NCI-H1417 (cell line): ENCODE data around the gene KCNS1.

Experiments
- DNase-seq, 3 experiments: peaks; one replicate each; lab custom pipeline; 2025; lab: John Stamatoyannopoulos, UW

KCNS1 gene

DNA sequence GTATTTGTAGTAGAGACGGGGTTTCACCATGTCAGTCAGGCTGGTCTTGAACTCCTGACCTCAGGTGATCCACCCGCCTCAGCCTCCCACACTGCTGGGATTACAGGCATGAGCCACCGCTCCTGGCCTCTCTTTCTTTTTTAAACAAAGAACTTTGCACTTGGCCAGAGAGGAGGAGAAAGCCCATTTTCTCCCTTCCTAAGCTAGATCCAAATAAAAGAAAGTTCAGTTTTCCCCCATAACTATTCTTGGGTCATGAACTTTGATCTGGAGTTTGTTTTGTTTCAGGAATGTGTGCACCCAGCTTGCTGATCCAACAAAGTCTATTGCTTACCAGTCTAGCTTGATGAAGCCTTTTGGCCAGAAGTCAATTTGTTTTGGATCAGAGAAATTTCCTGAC, 23.4 kb downstream of the KCNS1 start:
- DNase-seq, result no peak

DNA sequence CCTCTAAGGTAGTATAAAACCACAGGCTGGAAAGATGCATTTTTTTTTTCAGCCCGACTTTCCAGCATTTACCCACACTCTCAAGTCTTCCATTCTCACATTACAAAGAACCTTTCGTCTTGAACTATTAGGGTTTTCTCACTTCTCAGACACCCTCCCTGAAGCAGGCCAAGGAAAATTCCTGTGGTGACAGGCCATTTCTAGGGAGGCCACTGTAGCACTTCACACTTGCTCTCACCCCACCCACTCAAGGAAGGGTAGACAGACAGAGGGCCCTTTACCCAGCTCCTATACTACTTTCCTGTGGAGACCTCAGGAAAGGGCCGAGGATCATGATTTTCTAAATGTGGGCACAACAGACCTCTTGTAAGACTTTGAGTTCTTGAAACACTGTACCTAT, 27.7 kb downstream of the KCNS1 start:
- no peak for DNase-seq

DNA sequence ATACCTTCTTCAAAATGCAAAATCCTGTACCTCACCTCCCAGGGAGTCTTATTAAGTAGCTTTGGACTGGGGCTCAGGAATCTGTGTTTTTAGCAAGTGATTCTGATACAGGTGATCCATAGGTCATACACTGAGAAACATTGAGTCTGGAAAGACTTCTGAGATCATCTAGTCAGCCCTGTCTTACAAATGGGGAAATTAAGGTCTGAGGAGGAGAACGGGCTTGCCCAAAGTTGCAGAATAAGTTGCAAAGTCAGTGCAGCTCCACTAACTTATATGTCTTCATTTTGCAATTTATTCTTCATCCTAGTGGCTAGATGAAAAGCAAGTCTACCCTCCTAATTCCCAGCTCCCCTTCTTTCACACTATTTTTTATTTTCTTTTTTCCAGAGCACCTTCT, 28.9 kb downstream of the KCNS1 start:
- no peak for DNase-seq

DNA sequence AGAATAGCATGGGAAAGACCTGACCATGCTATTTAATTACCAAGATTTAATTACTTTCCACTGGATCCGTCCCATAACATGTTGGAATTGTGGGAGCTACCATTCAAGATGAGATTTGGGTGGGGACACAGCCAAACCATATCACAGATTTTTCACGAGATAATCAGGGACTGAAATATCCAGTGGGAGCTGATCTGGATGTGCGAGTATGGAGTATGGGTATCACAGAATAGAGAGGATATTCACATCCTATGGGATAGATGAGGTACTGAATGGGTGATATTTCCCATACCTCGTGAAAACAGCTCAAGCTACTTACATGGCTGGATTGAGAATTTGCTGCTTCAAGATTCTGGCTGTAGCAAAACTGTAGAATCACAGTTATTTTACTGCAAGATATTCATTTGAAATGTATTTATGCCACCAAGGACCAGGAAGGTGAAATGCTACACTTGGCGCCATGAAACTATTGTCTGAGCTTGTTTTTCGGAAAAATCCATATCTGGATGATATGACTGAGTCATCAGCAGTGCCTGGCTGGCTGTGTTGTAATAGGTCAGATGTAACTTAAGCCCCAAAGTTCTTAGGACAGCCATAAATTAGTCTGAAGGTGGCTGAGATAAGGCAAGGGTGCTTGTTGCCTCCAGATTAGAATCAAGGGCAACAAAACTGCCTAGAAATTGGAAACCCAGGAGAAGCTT, 29.8 kb downstream of the KCNS1 start:
- DNase-seq, result no peak

DNA sequence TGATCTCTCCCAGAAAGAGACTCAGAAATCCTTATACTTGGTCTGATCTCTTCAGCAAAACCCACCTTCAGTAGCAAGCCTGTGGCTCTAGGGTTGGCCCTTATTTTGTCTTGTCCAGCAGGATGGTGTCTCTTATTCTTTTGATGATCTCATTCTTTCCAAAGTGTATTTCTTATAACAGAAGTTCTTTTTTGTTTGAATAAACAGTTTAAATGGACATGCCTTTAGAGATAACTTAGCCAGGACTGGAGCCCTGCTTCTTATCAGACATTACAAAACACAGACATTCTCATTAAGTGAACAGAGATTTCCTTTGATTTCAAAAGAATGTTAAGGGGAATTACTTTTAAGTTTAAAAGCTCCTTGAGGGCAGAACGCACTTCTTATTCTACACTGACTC, 31.7 kb downstream of the KCNS1 start:
- DNase-seq, result no peak

DNA sequence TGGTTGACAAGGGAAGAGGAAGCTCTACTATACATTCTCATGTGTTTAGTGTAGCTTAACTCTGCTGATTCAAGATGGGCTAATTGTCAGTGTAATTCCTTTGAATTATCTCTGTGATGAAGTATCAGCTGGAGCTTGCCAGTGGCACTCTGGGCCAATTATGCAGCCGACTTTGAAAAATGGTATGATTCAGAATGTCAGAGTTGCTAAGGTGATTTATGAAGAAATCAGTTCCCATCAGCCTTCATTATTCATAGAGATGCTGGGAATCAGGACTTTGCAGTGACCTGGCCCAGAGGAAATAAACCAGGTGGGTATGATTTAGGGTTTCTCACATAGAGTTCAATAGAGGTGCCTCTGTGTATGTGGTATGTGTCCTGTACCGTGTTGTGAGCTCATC, 33.4 kb downstream of the KCNS1 start:
- DNase-seq, result no peak

DNA sequence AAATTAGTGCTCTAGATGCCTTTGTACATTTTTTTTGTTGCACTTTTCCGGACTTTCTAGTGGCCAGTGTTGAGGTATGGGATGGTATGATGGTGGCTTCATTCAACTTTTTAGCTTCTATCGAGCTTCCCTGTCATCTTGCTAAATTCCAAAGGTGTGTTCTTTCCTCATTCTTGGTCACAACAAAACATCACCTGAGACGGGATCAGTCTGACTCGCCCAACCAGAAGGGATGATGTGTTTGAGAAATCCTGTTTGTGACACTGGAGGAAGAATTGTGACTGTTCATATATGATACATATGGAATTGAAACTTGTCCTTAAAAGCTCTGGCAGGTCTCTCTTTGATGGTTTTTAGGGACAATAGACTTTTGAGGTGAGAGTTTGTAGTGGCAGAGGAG, 33.8 kb downstream of the KCNS1 start:
- no peak for DNase-seq

DNA sequence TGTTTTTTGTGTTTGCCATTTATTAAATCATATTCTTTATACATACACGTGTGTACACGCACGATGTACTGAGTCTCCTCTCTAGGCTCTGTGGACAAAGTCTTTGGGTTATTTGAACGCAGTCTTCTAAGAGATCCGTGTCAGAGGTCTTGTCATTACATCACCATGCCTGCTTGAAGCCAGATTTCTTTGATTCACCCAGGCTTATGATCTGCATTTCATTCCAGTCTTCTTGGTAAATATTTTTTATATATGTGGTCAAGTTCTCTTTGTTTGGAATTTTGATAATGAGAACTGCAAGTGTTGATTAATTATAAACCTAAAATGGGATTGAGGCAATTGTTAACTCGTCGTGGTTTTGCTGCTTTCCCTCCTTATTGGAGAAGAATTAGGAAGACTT, 34.6 kb downstream of the KCNS1 start:
- no peak for DNase-seq

DNA sequence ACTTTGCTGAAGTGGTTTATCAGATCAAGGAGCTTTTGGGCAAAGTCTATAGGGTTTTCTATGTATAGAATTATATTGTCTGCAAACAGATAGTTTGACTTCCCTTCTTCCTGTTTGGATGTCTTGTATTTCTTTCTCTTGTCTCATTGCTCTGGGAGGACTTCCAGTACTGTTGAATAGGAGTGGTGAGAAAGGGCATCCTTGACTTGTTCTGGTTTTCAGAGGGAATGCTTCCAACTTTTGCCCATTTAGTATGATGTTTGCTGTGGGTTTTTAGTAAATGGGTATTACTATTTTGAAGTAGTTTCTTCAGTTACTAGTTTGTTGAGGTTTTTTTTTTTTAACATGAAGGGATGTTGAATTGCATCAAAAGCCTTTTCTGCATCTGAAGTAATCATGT, 36.1 kb downstream of the KCNS1 start:
- no peak for DNase-seq

DNA sequence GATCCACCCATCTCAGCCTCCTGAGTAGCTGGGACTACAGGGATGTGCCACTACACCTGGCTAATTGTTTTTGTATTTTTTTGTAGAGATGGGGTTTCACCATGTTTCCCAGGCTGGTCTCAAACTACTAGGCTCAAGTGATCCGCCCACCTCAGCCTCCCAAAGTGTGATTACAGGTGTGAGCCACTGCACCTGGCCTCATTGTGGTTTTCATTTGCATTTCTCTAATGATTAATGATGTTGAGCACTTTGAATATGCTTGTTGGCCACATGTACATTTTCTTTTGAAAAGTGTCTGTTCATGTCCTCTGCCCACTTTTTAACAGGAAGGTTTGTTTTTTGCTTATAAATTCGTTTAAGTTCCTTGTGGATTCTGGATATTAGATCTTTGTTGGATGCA, 37.8 kb downstream of the KCNS1 start:
- DNase-seq, result peak in 1 of 3 experiments; percentile 16

DNA sequence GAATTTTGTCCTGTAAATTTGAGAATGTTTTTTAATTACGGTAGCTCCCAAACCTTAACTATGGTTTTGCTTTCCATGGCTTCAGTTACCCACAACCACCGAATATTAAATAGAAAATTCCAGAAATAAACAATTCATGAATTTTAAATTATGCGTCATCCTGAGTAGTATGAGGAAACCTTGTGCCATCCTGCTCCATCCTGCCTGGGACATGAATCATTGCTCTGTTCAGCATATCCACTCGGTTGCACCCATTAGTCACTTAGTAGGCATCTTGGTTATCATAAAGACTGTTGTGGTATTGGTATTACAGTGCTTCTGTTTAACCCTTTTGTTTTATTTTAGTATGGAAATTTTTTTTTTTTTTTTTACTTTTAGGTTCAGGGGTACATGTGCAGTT, 39.7 kb downstream of the KCNS1 start:
- DNase-seq, result no peak

DNA sequence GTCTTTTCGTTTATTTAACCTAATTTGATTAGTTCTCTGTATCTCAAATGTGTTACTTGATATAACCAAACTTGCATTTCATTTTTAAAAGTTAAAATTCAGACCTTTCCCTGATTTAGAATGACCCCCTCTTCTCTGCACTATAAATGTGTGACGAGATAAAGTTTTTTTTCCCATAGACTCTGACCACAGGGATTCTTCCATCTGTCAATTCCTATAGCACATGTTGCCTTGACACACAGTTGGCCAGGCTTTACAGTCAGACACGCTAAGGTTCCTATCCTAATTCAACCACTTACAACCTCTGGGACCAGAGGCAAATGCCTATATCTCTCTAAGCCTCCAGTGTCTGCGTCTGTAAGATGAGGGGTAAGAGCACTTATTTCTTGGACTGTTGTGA, 40.6 kb downstream of the KCNS1 start:
- DNase-seq, result no peak

DNA sequence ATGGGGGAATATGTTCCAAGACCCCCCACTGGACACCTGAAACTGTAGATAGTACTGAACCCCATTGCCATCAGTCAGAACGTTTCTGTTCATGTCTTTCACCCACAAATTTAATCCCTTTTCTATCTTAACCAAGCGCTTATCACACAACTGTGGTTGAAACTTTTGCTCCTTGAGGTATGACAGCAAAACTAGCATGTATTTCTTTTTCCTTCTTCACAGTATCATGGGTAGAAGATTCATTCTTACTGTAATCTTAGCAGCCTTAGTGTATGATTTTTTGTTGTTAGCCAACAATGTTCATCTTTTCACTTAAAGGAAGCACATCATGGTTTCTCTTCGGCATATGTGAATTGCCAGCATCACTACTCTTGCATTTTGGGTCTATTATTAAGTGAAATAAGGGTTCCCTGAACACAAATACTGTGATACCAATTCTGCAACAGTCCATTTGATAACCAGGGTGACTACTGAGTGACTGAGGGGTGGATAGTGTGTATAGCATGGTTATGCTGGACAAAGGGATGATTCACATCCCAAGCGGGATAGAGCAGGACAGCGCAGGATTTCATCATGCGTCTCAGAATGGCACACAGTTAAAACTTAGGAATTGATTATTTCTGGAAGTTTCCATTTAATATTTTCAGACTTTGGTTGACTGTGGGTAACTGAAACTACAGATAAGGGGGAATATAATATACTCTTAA, 41.8 kb downstream of the KCNS1 start:
- DNase-seq, result no peak

DNA sequence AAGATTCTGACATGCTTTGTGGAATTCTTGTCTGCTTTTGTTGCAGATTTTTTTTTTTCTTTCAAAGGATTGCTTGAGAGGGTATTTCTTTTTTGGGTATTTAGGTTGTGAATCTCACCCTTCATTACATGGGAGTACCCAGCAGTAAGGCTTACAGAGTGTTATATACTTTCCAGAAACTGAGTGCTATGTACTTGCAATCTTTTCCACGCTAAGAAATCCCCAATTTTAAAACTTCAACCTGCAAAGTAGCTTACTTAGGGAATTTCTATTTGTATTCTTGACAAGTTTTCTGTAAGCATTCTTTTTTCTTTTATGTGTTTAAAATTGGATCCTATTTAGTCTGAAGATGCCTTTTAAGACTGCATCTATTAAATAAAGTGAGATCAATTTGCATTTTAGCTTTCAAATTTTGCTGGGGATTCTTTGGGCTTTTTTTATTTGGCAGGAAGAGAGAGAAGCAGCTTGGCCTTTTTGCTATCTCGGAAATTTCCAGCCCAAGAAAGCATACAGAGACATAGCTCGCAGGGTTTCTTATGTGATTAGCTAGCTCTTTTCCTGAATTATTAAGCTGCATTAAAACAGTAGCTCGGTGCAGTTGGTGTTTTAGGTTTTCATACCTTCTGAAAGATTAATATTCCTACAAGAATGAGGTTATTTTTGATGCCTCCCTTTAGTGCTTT, 42.6 kb downstream of the KCNS1 start:
- DNase-seq, result no peak

DNA sequence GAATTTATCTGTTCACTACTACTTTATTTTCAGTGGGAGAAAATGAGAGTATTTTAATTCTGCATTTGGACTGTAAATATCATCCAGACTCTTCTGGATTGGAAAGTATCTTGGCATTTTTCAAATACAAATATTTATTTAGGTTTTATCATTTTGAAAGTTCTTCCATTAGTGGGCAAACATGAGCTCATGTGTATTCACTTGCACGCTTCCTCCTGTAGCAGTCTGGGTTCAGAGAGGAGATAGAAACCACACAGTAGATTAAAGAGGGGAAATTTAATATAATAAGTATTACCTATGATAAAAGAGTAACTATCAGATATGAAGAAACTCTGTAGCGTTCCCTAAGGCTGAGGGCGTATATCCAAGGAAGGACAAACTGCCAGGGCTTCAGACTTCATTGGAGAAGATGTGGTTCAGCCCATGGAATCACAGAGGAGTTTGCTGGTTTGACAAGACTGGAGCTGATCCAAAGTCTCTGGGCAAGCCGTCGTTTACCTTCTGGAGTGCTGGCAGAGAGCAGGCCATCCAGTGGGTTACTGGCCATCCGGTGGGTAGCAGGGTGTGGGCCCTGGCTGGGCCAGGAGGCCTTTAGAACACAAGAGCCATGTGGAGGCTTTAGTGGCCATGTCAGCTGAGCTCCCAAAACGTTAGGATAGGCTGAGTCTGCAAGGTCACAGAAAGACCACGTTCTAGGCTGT, 44.3 kb downstream of the KCNS1 start:
- DNase-seq, result no peak

DNA sequence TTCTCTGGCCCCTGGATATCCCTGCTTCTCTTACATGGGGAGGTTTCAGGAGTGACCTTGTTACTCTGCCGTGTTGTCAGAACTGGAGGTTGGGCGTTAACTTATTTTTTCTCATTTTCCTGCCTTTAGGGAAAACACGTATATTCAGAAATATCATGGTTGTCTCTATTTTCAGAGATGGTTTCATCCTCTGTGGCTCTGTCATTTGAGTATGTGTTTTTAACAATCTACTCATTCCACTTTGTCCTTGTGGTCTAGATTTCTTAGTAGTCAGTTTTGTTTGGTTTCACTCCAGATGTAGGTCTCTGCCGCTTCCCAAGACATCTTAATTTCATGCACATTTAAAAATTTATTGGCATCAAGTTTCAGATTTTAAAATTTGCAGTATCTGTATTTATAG, 45.9 kb downstream of the KCNS1 start:
- DNase-seq, result no peak

DNA sequence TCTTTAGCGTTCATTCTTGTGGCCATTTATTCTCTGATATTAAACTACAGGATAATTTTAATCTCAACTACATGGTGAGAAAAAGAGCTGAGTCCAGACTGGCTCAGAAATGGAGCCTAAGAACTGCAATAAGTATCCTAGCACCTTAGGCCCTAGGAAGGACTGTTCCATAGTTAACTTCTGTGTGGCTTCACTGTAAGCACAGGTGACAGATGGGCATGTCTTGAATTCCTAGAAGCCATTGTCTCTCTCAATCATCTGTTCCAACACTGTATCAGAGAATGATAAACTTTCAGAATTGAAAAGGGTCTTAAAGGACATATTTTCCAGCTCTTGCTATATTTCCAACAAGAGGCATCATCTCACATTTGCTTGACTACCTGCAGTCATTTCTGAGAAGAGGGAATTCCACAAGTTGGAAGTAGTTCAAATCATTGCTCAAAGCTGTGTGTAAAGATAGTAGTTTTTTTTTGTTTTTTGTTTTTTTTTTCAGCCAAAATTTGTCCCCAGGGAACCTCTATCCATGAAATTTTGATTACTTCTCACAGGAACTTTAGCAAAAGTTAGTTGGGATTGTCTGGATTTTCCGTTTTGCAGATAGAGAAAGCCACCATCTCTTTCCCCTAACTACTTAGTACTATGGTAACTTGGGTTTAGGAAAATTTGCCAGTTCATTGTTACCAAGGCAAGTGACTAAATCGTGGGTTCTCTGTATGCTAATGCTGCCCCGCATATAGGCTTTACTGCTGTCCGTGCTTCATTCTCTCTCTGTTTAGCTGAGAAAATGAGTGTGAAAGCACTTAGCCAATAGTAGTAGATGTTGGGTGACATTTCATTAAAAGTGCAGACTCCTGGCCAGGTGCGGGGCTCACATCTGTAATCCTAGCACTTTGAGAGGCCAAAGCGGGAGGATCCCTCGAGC, 47.2 kb downstream of the KCNS1 start:
- no peak for DNase-seq

DNA sequence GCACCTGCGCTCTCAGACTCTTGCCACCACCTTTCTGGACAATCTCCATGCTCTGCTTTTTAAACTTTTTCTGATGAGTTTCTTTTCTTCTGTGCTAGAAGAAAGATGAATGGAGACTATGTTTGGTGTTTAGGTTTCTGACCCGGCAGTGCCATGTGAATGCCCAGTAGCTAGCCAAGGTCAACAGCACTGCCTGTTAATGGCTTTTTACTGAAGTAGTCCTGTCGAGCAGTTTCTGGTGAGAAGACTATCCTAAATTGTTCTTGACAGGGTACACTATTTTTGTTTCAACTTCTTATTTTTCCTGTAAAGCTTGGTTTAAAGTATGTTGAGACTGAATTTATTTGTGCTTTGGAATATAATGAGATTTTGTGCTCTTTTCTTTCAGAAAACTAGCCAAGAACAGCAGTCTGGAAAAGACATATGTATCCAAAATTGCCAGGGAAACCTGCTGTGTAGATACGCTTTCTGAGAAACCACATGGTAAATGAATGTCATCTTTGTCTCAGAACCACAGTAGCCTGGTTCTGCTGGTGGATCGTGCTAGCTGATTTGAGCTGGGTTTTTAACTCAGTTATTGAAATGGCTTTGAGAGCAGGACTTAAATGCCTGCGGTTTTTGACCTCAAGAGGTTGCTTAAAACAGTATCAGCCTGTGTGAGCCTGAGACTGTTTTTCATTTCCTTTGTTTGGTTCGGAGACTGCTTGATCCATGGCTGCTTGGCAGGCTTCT, 48.1 kb downstream of the KCNS1 start:
- DNase-seq, result peak in 1 of 3 experiments; percentile 58

DNA sequence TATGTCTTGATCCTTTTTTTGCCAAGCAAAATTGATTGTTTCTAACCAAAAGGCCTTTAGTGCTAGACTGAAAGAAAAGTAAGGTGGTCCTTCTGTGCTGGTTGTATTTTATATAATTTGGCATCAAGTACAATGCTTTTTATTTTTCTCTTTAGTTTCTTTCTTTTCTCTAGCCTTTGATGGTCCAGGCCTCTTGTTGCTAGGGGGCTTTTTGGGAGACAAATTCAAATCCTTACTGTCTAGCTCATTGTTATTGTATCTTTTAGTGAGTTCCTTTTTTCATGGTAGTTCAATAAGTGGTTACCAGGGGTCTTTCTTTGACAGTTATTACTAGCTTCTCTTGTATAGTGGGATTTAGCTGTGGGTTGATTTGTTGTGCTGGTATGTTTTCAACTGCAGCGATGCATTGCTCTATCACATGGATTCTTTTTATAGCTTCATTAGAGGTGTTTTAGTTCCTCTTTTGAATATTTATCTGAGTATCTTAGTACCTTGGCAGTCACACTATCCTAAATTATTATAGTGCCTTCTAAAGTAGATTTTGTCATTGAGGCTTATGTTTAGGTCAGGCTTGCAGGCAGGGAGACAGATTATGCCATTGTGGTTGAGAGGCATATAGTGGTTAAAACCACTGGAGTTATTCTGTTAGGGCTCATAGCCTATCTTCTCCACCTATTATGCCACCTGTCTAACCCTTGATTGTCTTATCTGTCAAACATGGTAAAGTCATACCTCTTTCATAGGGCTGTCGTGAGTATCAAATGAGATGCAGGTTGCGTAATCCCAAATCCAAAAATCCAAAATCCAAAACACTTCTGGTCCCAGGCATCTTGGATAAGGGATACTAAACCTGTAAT, 49.5 kb downstream of the KCNS1 start:
- no peak for DNase-seq

DNA sequence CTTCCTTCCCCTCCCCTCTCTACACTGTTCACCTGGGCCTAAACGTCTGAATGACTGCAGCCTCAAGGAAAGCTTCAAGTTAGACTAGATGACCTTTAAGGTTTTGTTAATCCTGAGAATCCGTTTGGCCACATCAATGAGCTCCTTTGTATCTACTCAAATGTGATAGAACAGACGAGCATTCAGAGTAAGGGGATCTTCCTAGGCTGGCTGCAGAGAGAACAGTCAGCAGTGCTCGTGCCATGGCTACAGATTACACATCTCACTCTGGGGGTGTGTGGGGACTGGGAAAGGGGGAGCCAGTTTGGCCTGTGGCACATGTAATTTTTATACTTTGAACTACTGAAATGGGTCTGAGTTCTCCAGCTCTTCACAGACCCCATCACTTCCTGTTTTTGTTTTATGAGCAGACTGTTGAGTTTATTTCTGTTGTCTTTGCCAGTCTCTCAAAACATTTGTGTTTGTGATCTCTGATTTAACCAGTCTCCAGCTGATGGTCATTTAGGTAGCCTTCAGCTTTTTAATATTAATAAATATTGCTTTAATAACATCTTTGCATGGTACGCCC, 50.9 kb downstream of the KCNS1 start:
- DNase-seq, result no peak
